ENCODE results near the gene UNC45B.
"Not testable (repeated sequence)": the region's sequence is repeated elsewhere in the genome, so short reads cannot be mapped to it uniquely, and the experiment has no call there.

UNC45B gene

DNA sequence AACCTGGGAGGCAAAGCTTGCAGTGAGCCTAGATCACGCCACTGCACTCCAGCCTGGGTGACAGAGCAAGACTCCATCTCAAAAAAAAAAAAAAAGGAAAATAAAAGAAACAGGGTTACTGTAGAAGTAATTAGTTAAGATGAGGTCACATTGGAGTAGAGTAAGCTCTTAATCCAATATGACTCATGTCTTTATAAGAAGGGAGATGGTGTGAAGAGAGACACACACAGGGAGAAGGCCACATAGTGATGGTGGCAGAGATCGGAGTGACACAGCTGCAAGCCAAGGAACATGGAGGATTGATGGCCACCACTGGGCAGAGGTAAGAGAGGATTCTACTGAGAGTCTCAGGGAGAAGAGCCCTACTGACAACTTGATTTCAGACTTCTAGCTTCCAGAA is 79.9 kb downstream of the UNC45B start:
- no peaks in the 10 kb centered on the region for H3K79me2 ChIP-seq (ENCODE audit: low read length)
- H4K20me1 ChIP-seq (ENCODE audit: insufficient read depth, low read length), result no peaks in the 10 kb centered on the region
- no peak for TF ChIP-seq EZH2phosphoT487 (IDR thresholded peaks at IDR 0.05; ENCODE audit: low read length)
- TF ChIP-seq, protein P1, sequence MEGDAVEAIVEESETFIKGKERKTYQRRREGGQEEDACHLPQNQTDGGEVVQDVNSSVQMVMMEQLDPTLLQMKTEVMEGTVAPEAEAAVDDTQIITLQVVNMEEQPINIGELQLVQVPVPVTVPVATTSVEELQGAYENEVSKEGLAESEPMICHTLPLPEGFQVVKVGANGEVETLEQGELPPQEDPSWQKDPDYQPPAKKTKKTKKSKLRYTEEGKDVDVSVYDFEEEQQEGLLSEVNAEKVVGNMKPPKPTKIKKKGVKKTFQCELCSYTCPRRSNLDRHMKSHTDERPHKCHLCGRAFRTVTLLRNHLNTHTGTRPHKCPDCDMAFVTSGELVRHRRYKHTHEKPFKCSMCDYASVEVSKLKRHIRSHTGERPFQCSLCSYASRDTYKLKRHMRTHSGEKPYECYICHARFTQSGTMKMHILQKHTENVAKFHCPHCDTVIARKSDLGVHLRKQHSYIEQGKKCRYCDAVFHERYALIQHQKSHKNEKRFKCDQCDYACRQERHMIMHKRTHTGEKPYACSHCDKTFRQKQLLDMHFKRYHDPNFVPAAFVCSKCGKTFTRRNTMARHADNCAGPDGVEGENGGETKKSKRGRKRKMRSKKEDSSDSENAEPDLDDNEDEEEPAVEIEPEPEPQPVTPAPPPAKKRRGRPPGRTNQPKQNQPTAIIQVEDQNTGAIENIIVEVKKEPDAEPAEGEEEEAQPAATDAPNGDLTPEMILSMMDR (IDR thresholded peaks at IDR 0.05; ENCODE audit: low read length), result no peak
- TF ChIP-seq EZH2 (optimal IDR thresholded peaks at IDR 0.05; ENCODE audit: low read depth, low read length), result no peak
- no peak for DNase-seq
- H3K9me3 ChIP-seq (replicated peaks; ENCODE audit: insufficient read depth, low read length), result no peaks in the 10 kb centered on the region
- H3K4me3 ChIP-seq (ENCODE audit: low read length), result no peak overlapping the region
- no peaks in the 10 kb centered on the region for H3K4me1 ChIP-seq (ENCODE audit: low read length)
- no peak overlapping the region for H3K9ac ChIP-seq (ENCODE audit: low read length)
- H3K27ac ChIP-seq (ENCODE audit: low read length), result no peak overlapping the region
- no peaks in the 10 kb centered on the region for H3K36me3 ChIP-seq (replicated peaks; ENCODE audit: insufficient read depth, low read length)
- H3K27me3 ChIP-seq (replicated peaks; ENCODE audit: insufficient read depth, low read length), result no peaks in the 10 kb centered on the region
- no peaks in the 10 kb centered on the region for H3K9me2 ChIP-seq (replicated peaks; ENCODE audit: insufficient read depth, low read length)
- no peaks in the 10 kb centered on the region for H3F3A ChIP-seq (ENCODE audit: insufficient read depth, low read length)
- no peak overlapping the region for H2AFZ ChIP-seq (ENCODE audit: low read length)
- no peak overlapping the region for H3K4me2 ChIP-seq (ENCODE audit: low read depth, low read length)

DNA sequence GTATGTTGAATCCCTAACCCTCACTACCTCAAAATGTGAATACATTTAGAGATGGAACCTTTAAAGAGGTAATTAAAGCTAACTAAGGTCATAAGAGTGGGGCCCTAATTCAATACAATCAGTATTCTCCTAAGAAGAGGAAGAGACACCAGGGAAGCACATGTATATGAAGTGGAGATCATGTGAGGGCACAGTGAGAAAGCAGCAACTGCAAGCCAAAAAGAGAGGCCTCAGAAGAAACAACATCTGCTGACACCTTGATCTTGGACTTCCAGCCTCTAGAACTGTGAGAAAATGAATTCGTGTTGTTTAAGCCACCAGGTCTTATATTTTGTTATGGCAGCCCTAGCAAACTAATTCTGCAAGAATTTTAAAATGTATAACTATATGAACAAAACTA is 82.0 kb downstream of the UNC45B start:
- TF ChIP-seq EZH2phosphoT487 (IDR thresholded peaks at IDR 0.05; ENCODE audit: low read length) (no peak), EZH2 (optimal IDR thresholded peaks at IDR 0.05; ENCODE audit: low read depth, low read length) (no peak)
- TF ChIP-seq, protein P1 (IDR thresholded peaks at IDR 0.05; ENCODE audit: low read length), result no peak
- Histone ChIP-seq H2AFZ (ENCODE audit: low read length) (no peak overlapping the region), H3K27ac (ENCODE audit: low read length) (no peak overlapping the region), H3K9ac (ENCODE audit: low read length) (no peak overlapping the region), H3K4me1 (ENCODE audit: low read length) (no peaks in the 10 kb centered on the region), H4K20me1 (ENCODE audit: insufficient read depth, low read length) (no peaks in the 10 kb centered on the region), H3K4me2 (ENCODE audit: low read depth, low read length) (no peak overlapping the region), H3K79me2 (ENCODE audit: low read length) (no peaks in the 10 kb centered on the region), H3F3A (ENCODE audit: insufficient read depth, low read length) (no peaks in the 10 kb centered on the region), H3K4me3 (ENCODE audit: low read length) (no peak overlapping the region), H3K36me3 (replicated peaks; ENCODE audit: insufficient read depth, low read length) (no peaks in the 10 kb centered on the region), H3K9me2 (replicated peaks; ENCODE audit: insufficient read depth, low read length) (no peaks in the 10 kb centered on the region), H3K27me3 (replicated peaks; ENCODE audit: insufficient read depth, low read length) (no peaks in the 10 kb centered on the region), H3K9me3 (replicated peaks; ENCODE audit: insufficient read depth, low read length) (no peaks in the 10 kb centered on the region)
- no peak for DNase-seq

DNA sequence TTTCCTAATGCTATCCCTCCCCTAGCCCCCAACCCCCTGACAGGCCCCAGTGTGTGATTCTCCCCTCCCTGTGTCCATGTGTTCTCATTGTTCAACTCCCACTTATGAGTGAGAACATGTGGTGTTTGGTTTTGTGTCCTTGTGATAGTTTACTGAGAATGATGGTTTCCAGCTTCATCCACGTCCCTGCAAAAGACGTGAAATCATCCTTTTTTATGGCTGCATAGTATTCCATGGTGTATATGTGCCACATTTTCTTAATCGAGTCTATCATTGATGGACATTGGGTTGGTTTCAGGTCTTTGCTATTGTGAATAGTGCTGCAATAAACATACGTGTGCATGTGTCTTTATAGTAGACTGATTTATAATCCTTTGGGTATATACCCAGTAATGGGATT is 86.7 kb downstream of the UNC45B start:
- not testable (repeated sequence) for H3F3A ChIP-seq (ENCODE audit: insufficient read depth, low read length); H2AFZ ChIP-seq (ENCODE audit: low read length); H3K9ac ChIP-seq (ENCODE audit: low read length); DNase-seq; H3K79me2 ChIP-seq (ENCODE audit: low read length); H3K4me2 ChIP-seq (ENCODE audit: low read depth, low read length); H4K20me1 ChIP-seq (ENCODE audit: insufficient read depth, low read length); H3K36me3 ChIP-seq (replicated peaks; ENCODE audit: insufficient read depth, low read length); H3K27ac ChIP-seq (ENCODE audit: low read length); H3K27me3 ChIP-seq (replicated peaks; ENCODE audit: insufficient read depth, low read length); H3K9me2 ChIP-seq (replicated peaks; ENCODE audit: insufficient read depth, low read length); H3K4me3 ChIP-seq (ENCODE audit: low read length); H3K9me3 ChIP-seq (replicated peaks; ENCODE audit: insufficient read depth, low read length); H3K4me1 ChIP-seq (ENCODE audit: low read length)

- TF ChIP-seq EZH2phosphoT487 (IDR thresholded peaks at IDR 0.05; ENCODE audit: low read length), result no peak
- TF ChIP-seq, protein P1 (IDR thresholded peaks at IDR 0.05; ENCODE audit: low read length), result no peak
- TF ChIP-seq EZH2 (optimal IDR thresholded peaks at IDR 0.05; ENCODE audit: low read depth, low read length), result no peak
These were observed 87.7 kb downstream of the UNC45B start for GRCh38 chr17:35235289-35235688.

More at GRCh38 chr17:35235289-35235688, 87.7 kb downstream of the UNC45B start:
- no peak for DNase-seq
- Histone ChIP-seq H3K4me3 (ENCODE audit: low read length) (no peak overlapping the region), H3K4me1 (ENCODE audit: low read length) (no peaks in the 10 kb centered on the region), H3K9me2 (replicated peaks; ENCODE audit: insufficient read depth, low read length) (no peaks in the 10 kb centered on the region), H2AFZ (ENCODE audit: low read length) (no peak overlapping the region), H3K9ac (ENCODE audit: low read length) (no peak overlapping the region), H3K27ac (ENCODE audit: low read length) (no peak overlapping the region), H3K4me2 (ENCODE audit: low read depth, low read length) (no peak overlapping the region), H3F3A (ENCODE audit: insufficient read depth, low read length) (no peaks in the 10 kb centered on the region), H3K27me3 (replicated peaks; ENCODE audit: insufficient read depth, low read length) (no peaks in the 10 kb centered on the region), H4K20me1 (ENCODE audit: insufficient read depth, low read length) (no peaks in the 10 kb centered on the region), H3K79me2 (ENCODE audit: low read length) (no peaks in the 10 kb centered on the region), H3K36me3 (replicated peaks; ENCODE audit: insufficient read depth, low read length) (no peaks in the 10 kb centered on the region), H3K9me3 (replicated peaks; ENCODE audit: insufficient read depth, low read length) (no peaks in the 10 kb centered on the region)

Measured in MM.1S (cell line).